Liver (tissue), 3 donors: Measurements from ENCODE around the gene ZNF329.

Source experiments
- CTCF ChIP-seq: fragments of 150-350 bp; IDR thresholded peaks from 2 replicates; pipeline ENCODE4 v1.5.1; 2017; ENCODE audit warnings: improper control_type of control experiment, low read depth, low read length; ENCODE audit not compliant: missing input control
- RAD21 ChIP-seq, 2 donors: IDR thresholded peaks; 2 replicates each; pipeline ENCODE4 v1.6.1; 2016; ENCODE audit warnings: antibody characterized with exemption in 2 of 2, mild to moderate bottlenecking in 2 of 2
- TAF1 ChIP-seq: conservative IDR thresholded peaks from 2 replicates; pipeline ENCODE4 v1.6.1; 2016; ENCODE audit warnings: antibody characterized with exemption, mild to moderate bottlenecking
- donor health status: healthy.
- donor health status: healthy.

- TF ChIP-seq CTCF (no peak), TAF1 (no peak), RAD21 (IDR thresholded peaks at IDR 0.05) (no peak)
These were observed 42.1 kb downstream of the ZNF329 start for GRCh38 chr19:58108546-58108817.
